Activated naive CD4-positive, alpha-beta T cell treated with anti-CD3 and anti-CD28 coated beads, Interleukin-2, amount 50 U/mL, for 24 hours (primary cell): Measurements from ENCODE around the gene SPCS3.
A peak's percentile ranks its signal among the peaks of the same experiment; 100 is the strongest.
"Not testable (repeated sequence)": the region's sequence is repeated elsewhere in the genome, so short reads cannot be mapped to it uniquely, and the experiment has no call there.

ENCODE experiments used
- H3K27ac Mint-ChIP-seq: one replicate; pipeline ENCODE4 v1.8.0; 2021; ENCODE audit warnings: mild to moderate bottlenecking, mixed read lengths
- H3K27me3 Mint-ChIP-seq: one replicate; pipeline ENCODE4 v1.8.0; 2021; ENCODE audit warnings: mixed read lengths
- H3K36me3 Mint-ChIP-seq: one replicate; pipeline ENCODE4 v1.8.0; 2021; ENCODE audit warnings: mixed read lengths
- H3K4me1 Mint-ChIP-seq: one replicate; pipeline ENCODE4 v1.8.0; 2021; ENCODE audit warnings: mixed read lengths
- H3K4me3 Mint-ChIP-seq: one replicate; pipeline ENCODE4 v1.8.0; 2021; ENCODE audit warnings: mild to moderate bottlenecking, mixed read lengths
- H3K9me3 Mint-ChIP-seq: one replicate; pipeline ENCODE4 v1.8.0; 2021; ENCODE audit warnings: mixed read lengths

The SPCS3 gene

DNA sequence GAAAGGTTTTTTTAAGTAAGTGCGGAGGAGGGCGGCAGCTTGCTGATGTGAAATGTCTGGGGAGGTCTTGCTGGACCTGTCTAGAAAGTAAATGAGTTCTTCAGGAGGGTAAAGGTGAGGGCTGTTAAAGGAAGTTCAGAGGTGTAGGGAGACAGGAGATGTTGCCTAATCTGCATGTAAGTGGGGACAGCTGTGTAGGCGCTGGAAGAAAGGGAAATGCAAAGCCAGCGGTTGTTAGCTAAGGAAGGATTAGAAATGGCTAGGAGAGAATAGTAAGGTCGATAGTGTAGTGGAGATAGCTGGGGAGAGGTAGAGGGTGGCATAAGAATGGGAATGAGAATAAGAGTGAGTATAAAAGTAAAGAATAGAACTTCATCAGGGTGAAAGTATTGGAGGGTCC is 23.9 kb upstream of the SPCS3 start:
- H3K4me1 Mint-ChIP-seq, H3K36me3 Mint-ChIP-seq, H3K4me3 Mint-ChIP-seq, H3K9me3 Mint-ChIP-seq, H3K27ac Mint-ChIP-seq, H3K27me3 Mint-ChIP-seq: not testable (repeated sequence)

DNA sequence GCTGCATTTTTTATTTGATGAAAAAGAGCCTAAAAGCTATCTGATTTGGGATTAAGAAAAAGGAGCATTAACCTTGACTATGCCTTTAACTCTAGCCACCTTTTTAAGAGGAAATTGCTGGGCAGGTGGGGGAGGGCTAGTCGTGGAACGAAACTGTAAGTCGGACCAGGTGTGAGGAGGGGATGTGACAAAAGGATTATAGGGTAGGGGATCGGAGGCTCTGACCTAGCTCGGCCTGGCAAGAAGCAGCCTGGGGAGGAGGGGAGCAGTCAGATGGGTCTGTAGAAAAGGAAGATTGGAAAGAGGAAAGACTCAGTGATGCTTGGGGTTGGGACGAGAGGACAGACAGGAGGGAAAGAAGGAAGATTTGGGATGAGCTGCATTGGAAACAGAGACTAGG is 21.1 kb upstream of the SPCS3 start:
- Mint-ChIP-seq H3K27ac (no peak overlapping the region), H3K9me3 (no peaks in the 10 kb centered on the region), H3K36me3 (no peaks in the 10 kb centered on the region), H3K4me3 (no peak overlapping the region), H3K4me1 (no peaks in the 10 kb centered on the region), H3K27me3 (peaks cover under 1% of the 10 kb centered on the region)

DNA sequence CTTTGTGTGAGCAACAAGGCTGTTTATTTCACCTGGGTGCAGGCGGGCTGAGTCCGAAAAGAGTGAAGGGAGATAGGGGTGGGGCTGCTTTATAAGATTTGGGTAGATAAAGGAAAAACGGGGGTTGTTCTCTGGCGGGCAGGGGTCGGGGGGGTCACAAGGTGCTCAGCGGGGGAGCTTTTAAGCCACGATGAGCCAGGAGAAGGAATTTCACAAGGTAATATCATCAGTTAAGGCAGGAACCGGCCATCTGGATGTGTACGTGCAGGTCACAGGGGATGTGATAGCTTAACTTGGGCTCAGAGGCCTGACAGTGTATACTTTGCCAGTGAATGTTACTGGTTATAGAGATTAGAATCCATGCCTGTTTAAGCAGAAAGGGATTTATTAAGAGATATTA is 19.7 kb upstream of the SPCS3 start:
- peaks cover 1% of the 10 kb centered on the region for H3K27me3 Mint-ChIP-seq
- H3K9me3 Mint-ChIP-seq = no peaks in the 10 kb centered on the region
- no peak overlapping the region for H3K4me3 Mint-ChIP-seq
- H3K36me3 Mint-ChIP-seq = no peaks in the 10 kb centered on the region
- no peaks in the 10 kb centered on the region for H3K4me1 Mint-ChIP-seq
- H3K27ac Mint-ChIP-seq = no peak overlapping the region

DNA sequence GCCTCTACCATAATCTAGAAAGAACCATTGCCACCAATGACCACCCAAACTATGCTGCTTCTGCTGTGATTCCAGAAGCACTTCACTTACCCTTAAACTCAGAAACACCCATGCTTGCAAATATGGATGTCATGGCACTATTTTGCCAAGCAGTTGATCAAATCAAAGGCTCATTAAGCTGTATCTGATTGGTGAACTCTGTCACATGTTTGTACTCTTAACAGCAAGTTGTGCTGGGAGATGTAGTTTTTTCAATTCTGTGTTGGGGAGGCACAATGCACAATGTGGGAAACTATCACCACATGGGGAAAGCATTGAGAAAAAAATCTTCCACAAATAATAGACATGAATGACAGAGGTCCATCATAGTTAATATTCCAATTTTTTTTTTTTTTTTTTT is 19.2 kb upstream of the SPCS3 start:
- Mint-ChIP-seq H3K4me3 (no peak overlapping the region), H3K27me3 (peaks cover 4% of the 10 kb centered on the region), H3K4me1 (no peaks in the 10 kb centered on the region), H3K36me3 (no peaks in the 10 kb centered on the region), H3K9me3 (no peaks in the 10 kb centered on the region), H3K27ac (no peak overlapping the region)

DNA sequence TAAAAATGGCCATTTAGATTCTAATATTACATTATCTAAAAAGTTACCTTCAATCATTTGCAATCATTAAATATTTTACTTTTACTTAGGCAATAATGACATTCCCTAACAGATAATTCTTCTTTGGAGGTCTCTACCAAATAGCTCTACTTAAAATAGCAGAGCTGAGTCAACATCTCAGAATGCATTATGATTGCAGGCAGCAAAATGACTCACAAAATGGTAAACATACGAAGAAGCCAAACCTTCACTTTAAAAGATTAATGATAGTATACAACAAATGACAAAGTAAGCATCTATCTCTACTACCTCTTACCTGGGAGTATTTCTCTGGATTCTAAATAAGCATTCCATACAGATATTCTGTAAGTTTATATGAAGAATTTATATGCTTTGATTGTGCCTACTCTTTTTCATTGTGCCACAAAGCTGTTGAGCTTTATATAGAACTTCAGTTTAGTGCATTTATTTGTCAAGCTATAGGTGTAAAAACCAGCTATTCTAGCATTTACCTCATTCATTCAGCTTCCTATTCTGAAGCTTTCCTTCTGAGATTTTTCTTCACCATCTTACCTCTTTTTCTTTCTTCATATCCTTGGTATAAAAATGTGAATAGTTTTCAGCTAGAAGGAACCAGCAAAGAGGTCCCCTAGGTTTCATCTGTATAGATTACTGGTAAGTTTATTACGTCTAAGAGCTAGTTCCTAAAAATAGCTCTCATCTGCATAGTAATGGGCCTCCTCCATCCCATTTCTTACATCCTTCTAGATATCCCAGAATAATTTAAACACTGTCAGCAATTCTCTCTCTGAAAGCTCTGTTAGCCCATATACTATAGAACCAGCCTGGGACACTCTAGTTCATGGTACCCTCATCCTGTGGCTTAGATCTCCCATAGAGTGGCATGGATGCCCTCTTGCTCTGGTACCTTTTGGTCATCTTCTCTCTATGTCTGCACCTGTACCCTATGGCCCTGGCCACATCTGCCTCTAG is 17.2 kb upstream of the SPCS3 start:
- H3K9me3 Mint-ChIP-seq = no peaks in the 10 kb centered on the region
- peaks cover 8% of the 10 kb centered on the region for H3K27me3 Mint-ChIP-seq
- H3K4me1 Mint-ChIP-seq = no peaks in the 10 kb centered on the region
- H3K27ac Mint-ChIP-seq = no peak overlapping the region
- H3K36me3 Mint-ChIP-seq = no peaks in the 10 kb centered on the region
- no peak overlapping the region for H3K4me3 Mint-ChIP-seq

DNA sequence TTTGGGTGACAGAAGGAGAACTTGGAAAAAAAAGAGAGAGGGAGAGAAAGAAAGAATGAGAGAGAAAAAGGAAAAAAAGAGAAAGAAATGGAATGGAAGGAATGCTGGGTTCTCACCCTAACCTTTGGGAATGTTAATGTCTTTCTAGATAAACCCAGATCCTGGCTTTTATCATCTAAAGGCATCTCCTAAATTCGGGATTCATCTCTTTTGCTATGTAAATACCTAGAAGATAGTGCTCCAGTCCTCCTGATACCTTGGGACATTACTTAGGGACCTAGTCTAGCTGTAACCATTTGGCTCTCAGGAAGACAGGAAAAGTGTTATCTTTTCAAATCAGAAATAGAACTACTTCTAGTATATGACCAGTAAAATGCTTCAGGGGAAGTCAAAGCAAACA is 15.8 kb upstream of the SPCS3 start:
- Mint-ChIP-seq H3K4me1 (no peaks in the 10 kb centered on the region), H3K27ac (no peak overlapping the region), H3K27me3 (peaks cover 10% of the 10 kb centered on the region), H3K4me3 (no peak overlapping the region), H3K36me3 (no peaks in the 10 kb centered on the region), H3K9me3 (no peaks in the 10 kb centered on the region)

DNA sequence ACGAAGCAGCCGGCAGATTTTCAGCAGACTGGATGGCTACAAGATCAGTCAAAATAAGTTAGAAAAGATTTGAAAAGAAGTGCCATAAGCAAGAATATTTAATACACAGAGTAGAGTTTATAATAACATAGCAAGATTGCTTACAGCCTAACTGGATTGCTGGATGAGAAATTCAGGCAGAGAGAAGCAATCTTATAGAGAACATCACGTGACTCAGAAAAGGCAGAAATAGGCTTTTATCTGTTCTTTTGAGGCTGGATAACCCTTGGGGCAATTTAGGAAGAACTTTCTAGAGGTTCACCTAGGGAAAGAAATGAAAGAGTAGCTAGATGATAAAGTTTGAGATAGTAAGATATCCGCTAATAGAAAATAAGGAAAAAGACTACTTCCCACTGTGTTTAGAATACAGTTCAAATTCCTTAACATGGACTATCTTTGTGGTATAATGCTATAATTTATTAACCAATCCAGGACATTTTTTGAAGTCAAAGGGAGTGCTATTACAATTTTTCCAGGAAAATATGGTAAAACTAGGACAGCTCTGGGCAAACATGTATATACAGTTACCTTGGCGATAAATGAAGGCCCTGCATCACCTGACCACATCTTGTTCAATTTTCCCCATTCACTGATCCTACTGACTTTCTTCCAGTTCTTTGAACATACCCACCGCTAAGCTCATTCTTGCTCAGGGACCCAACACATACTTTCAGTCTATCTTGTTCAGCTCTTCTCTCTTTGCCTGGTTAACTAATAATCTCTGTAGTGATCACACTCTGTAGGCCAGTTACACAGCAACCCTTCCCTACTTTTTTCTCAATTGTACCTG is 12.7 kb upstream of the SPCS3 start:
- peaks cover 15% of the 10 kb centered on the region for H3K27me3 Mint-ChIP-seq
- H3K36me3 Mint-ChIP-seq = no peaks in the 10 kb centered on the region
- H3K4me1 Mint-ChIP-seq = no peaks in the 10 kb centered on the region
- no peak overlapping the region for H3K27ac Mint-ChIP-seq
- H3K9me3 Mint-ChIP-seq = no peaks in the 10 kb centered on the region
- H3K4me3 Mint-ChIP-seq = no peak overlapping the region

DNA sequence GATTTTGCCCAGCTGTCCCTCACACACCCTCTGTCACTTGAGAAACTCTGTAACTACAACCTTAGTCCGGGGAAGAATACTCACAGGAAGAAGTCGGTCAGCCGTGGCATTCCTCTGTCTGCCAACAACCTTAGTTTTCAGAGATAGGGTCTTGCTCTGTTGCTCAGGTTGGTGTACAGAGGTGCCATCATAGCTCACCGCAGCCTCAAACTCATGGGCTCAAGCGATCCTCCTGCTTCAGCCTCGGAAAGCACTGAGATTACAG is 12.2 kb upstream of the SPCS3 start:
- Mint-ChIP-seq H3K36me3 (no peaks in the 10 kb centered on the region), H3K27ac (no peak overlapping the region), H3K9me3 (no peaks in the 10 kb centered on the region)

DNA sequence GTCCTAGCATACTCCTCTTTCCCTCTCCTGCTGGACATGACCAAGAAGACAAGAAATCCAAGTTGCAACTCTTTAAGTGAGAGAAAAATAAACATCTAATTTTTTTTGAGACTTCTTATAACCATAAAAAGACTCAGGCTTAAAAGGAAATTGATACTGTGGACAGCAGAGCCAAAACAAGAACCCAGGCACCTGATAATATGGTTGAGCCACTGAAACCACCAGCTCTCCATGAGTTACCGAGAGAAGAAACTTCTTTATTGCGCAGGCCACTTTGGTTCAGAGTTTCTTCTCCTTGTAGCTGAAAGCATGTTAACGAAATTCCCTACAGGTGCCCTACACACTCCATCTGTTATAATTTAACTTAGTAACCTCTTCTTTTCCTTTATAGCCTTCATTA is 11.3 kb upstream of the SPCS3 start:
- Mint-ChIP-seq H3K36me3 (no peaks in the 10 kb centered on the region), H3K4me1 (no peaks in the 10 kb centered on the region), H3K4me3 (no peak overlapping the region), H3K27ac (no peak overlapping the region), H3K27me3 (peaks cover 15% of the 10 kb centered on the region), H3K9me3 (no peaks in the 10 kb centered on the region)

More for the DNA sequence above, 12.2 kb upstream of the SPCS3 start:
- no peak overlapping the region for H3K4me3 Mint-ChIP-seq
- H3K4me1 Mint-ChIP-seq = no peaks in the 10 kb centered on the region
- H3K27me3 Mint-ChIP-seq = peaks cover 15% of the 10 kb centered on the region

DNA sequence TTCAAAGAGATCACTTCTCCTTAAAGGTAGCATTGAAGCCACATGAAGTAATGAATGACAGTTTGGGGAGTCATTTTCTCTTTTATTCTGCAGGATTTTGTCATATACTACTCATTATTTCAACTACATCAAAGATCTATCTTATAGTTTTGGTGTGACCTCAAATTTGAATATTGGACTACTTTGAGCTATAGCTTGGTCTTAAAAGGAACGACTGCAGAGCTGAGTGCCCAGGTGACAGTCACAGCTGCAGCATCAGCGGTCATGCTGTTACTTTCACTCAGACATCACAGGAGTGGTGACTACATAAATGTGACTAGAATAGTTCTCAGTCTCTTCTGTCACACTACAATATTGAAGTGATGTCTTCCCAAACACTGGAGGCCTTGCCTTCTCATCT is 10.7 kb upstream of the SPCS3 start:
- no peak overlapping the region for H3K27ac Mint-ChIP-seq
- H3K36me3 Mint-ChIP-seq = no peaks in the 10 kb centered on the region
- no peaks in the 10 kb centered on the region for H3K4me1 Mint-ChIP-seq
- H3K4me3 Mint-ChIP-seq = no peak overlapping the region
- H3K9me3 Mint-ChIP-seq = no peaks in the 10 kb centered on the region
- H3K27me3 Mint-ChIP-seq = peaks cover 14% of the 10 kb centered on the region

DNA sequence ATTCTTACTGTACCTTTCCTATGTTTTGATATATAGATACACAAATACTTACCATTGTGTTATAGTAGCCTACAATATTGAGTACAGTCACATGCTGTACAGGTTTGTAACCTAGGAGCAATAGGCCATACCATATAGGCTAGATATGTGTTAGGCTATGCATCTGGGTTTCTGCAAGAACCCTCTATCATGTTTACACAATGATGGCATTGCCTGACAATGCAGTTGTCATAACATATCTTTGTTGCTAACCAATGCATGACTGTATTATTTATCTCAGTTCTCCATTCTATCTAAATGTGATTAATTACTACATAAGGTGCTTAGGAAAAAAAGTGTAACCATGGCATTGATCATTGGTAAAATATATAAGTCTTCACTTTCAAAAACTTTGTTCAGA is 10.0 kb upstream of the SPCS3 start:
- peaks cover 14% of the 10 kb centered on the region for H3K27me3 Mint-ChIP-seq
- H3K9me3 Mint-ChIP-seq = no peaks in the 10 kb centered on the region
- no peaks in the 10 kb centered on the region for H3K4me1 Mint-ChIP-seq
- H3K27ac Mint-ChIP-seq = no peak overlapping the region
- no peaks in the 10 kb centered on the region for H3K36me3 Mint-ChIP-seq
- no peak overlapping the region for H3K4me3 Mint-ChIP-seq

DNA sequence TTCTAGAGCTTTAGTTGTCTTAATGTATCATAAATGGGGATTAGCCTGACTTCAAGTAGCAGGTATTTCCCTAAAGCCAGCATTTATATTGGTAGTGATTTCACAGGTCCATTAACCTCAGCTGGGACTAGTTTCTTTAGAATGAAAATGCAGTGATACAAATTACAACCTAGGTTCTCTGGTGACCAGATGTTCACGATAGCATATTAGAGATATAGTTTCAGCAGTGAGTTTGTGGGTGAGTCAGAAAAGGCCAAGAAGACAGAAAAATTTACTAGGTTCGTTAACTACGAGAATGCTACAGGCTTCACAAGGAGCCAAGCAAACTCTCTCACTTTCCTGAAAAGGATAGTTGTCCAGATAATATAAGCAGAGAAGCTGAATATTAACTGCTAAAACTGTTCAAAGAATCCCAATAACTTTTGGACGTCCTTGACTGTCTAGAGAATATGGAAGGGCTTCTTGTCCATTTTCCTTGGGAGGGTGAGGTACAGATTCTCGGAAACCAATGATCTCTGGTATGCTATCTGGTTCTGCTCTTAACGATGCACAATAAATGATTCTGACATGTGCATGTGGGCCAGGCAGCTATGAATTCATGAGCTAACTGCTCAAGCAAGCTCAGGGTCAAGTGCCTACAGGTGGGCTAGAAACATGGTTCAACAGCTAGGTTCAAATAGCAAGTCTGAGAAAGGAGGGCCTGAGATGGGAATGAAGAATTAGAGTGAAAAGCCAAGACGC is 6.0 kb upstream of the SPCS3 start:
- H3K36me3 Mint-ChIP-seq = peaks cover 5% of the 10 kb centered on the region
- H3K27ac Mint-ChIP-seq = no peak overlapping the region
- no peaks in the 10 kb centered on the region for H3K9me3 Mint-ChIP-seq
- peaks cover 9% of the 10 kb centered on the region for H3K4me1 Mint-ChIP-seq
- H3K4me3 Mint-ChIP-seq = no peak overlapping the region
- peaks cover 6% of the 10 kb centered on the region for H3K27me3 Mint-ChIP-seq

DNA sequence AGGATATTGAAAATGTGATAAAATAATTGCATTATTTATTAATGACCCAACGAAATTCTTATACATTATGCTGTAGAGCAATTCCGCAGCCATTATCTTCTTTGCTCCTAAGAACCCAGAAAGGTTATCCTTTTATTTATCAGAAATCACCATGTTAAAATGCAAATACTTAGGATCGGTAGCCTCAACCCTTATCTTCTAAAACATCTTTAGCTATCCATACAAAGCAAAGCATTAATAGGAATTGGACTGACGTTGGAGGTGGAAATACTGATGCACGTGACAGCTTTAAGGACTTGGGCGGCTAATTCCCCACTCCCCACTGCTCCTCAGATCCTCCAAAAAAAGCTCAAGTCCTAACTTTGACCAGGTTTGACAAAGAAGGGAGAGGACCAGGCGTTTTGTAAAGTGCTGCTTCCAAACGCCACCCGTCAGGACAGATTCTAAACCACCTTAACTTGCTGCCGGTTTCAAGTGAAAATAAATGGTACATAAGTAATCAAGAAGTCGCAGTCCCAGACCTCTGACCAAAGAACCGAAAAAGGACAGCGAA is 539 bp upstream of the SPCS3 start:
- H3K27me3 Mint-ChIP-seq = no peaks in the 10 kb centered on the region
- peak overlapping the region; percentile 90 for H3K4me3 Mint-ChIP-seq
- peaks cover 8% of the 10 kb centered on the region for H3K36me3 Mint-ChIP-seq
- H3K4me1 Mint-ChIP-seq = peaks cover 41% of the 10 kb centered on the region
- peak overlapping the region; percentile 93 for H3K27ac Mint-ChIP-seq
- no peaks in the 10 kb centered on the region for H3K9me3 Mint-ChIP-seq

DNA sequence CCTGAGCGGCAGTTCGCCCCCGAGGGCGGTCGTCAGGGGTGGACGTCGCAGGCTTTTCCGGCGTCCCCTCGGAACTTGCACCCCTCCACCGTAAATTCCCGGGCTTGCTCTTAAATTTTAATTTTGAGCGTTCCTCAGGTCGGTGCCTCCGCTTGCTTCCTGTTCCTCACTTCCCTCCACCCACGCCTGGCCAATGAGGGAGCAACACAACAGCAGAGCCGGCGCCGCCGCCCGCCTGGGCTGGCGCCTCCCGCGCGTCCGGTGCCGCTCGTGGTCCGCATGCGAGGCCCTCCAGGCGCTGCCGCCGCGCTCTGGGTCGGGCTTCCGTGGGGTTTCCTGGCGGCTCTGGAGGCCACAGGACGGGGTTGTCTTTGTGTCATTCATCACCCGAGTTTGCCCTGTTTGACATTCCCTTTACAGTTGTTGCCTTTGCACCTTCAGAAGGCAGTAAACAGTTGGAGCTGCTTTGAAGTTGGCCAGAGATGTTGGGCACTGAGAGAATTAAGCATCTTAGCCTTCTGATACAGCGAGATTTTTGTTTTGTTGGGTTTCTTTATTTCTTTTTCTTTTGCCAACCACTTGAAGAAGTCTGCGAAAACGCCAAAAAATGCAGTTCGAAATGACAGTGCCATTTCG is 692 bp downstream of the SPCS3 start:
- peaks cover 8% of the 10 kb centered on the region for H3K36me3 Mint-ChIP-seq
- H3K9me3 Mint-ChIP-seq = no peaks in the 10 kb centered on the region
- H3K27me3 Mint-ChIP-seq = no peaks in the 10 kb centered on the region
- H3K4me3 Mint-ChIP-seq = peak overlapping the region; percentile 96
- peak overlapping the region; percentile 93 for H3K27ac Mint-ChIP-seq
- H3K4me1 Mint-ChIP-seq = peaks cover 47% of the 10 kb centered on the region

DNA sequence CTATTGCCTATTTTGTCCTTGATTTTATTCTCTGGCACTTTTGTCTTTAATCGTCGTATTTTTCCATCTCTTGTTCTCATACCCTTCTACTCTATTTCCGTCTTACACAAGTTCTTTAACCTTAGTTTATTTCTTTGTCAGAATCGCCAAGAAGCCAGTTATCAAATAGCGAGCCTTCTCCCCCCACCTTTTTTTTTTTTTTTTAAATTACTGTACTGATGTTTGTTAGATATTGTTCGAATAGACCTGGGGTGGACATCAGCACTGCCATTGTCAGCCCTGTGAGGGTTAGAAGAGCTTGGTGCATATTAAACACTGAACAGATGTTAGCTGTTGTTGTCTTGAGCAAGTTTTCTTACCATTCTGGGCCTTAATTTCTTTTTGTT is 1.2 kb downstream of the SPCS3 start:
- H3K4me1 Mint-ChIP-seq = peaks cover 48% of the 10 kb centered on the region
- no peaks in the 10 kb centered on the region for H3K9me3 Mint-ChIP-seq
- peaks cover 8% of the 10 kb centered on the region for H3K36me3 Mint-ChIP-seq
- H3K27ac Mint-ChIP-seq = peak overlapping the region; percentile 90
- H3K4me3 Mint-ChIP-seq = peak overlapping the region; percentile 96
- H3K27me3 Mint-ChIP-seq = no peaks in the 10 kb centered on the region
